Neutrophil (primary cell): ENCODE measurements around the gene PHLDB2.

Experiments used
- H3K27ac ChIP-seq: fragments of 200-600 bp; sonication (generic); 2 replicates; pipeline ENCODE4 v1.5.1; 2016; ENCODE audit warnings: mild to moderate bottlenecking, moderate library complexity
- H3K27me3 ChIP-seq: fragments of 200-600 bp; sonication (generic); 2 replicates; pipeline ENCODE4 v1.6.0; 2016; ENCODE audit warnings: mild to moderate bottlenecking
- H3K36me3 ChIP-seq: fragments of 200-600 bp; sonication (generic); 2 replicates; pipeline ENCODE4 v1.5.1; 2017
- H3K4me1 ChIP-seq, 2 experiments: fragments of 200-600 bp in 1 of 2; sonication (generic) in 1 of 2; 1 replicate in 1 of 2; 2 replicates in 1 of 2; pipeline versions ENCODE4 v1.5.1 to v1.6.1; 2013 to 2016; ENCODE audit warnings: low read depth in 1 of 2, low read length in 1 of 2, mild to moderate bottlenecking in 1 of 2, moderate library complexity in 1 of 2; ENCODE audit not compliant: control insufficient read depth in 1 of 2, insufficient read depth in 1 of 2
- H3K4me3 ChIP-seq, 2 experiments: fragments of 200-600 bp in 1 of 2; sonication (generic) in 1 of 2; 1 replicate in 1 of 2; 2 replicates in 1 of 2; pipeline ENCODE4 v1.5.1; 2013 to 2016; ENCODE audit warnings: low read depth in 1 of 2, low read length in 1 of 2, mild to moderate bottlenecking in 1 of 2, moderate library complexity in 1 of 2
- H3K9me3 ChIP-seq: fragments of 200-600 bp; sonication (generic); 2 replicates; pipeline ENCODE4 v1.5.1; 2016
- CTCF ChIP-seq: fragments of 200-600 bp; sonication (generic); IDR thresholded peaks from 2 replicates; pipeline ENCODE4 v1.5.1; 2016; ENCODE audit warnings: antibody characterized with exemption

The PHLDB2 gene

GRCh38 chr3:112005091-112005672 lies 146.1 kb downstream of the PHLDB2 start:
- TF ChIP-seq CTCF, result no peak
- H3K27ac ChIP-seq, result no peak overlapping the region
- no peaks in the 10 kb centered on the region for H3K4me1 ChIP-seq
- H3K27me3 ChIP-seq, result peaks cover 17% of the 10 kb centered on the region
- no peak overlapping the region for H3K4me3 ChIP-seq
- no peaks in the 10 kb centered on the region for H3K9me3 ChIP-seq
- H3K36me3 ChIP-seq, result no peaks in the 10 kb centered on the region

GRCh38 chr3:112007633-112008032 lies 148.6 kb downstream of the PHLDB2 start:
- TF ChIP-seq CTCF, result no peak
- Histone ChIP-seq H3K9me3 (no peaks in the 10 kb centered on the region), H3K36me3 (no peaks in the 10 kb centered on the region), H3K4me1 (no peaks in the 10 kb centered on the region), H3K27me3 (no peaks in the 10 kb centered on the region), H3K27ac (no peak overlapping the region), H3K4me3 (no peak overlapping the region)

GRCh38 chr3:112009670-112010069 lies 150.6 kb downstream of the PHLDB2 start:
- no peaks in the 10 kb centered on the region for H3K36me3 ChIP-seq
- H3K27me3 ChIP-seq, result no peaks in the 10 kb centered on the region
- no peak for TF ChIP-seq CTCF
- H3K4me1 ChIP-seq, result peaks cover 0 to 3% of the 10 kb centered on the region in 2 experiments
- no peaks in the 10 kb centered on the region for H3K9me3 ChIP-seq
- no peak overlapping the region for H3K4me3 ChIP-seq
- no peak overlapping the region for H3K27ac ChIP-seq

GRCh38 chr3:112010636-112011035 lies 151.6 kb downstream of the PHLDB2 start:
- no peak for TF ChIP-seq CTCF
- no peak overlapping the region for H3K27ac ChIP-seq
- peaks cover 0 to 3% of the 10 kb centered on the region in 2 experiments for H3K4me1 ChIP-seq
- no peaks in the 10 kb centered on the region for H3K9me3 ChIP-seq
- no peaks in the 10 kb centered on the region for H3K27me3 ChIP-seq
- H3K36me3 ChIP-seq, result no peaks in the 10 kb centered on the region
- no peak overlapping the region for H3K4me3 ChIP-seq

- TF ChIP-seq CTCF, result no peak
- no peaks in the 10 kb centered on the region for H3K27me3 ChIP-seq
- H3K4me3 ChIP-seq, result no peak overlapping the region
- H3K9me3 ChIP-seq, result no peaks in the 10 kb centered on the region
- H3K36me3 ChIP-seq, result no peaks in the 10 kb centered on the region
- peaks cover 0 to 3% of the 10 kb centered on the region in 2 experiments for H3K4me1 ChIP-seq
- H3K27ac ChIP-seq, result no peak overlapping the region
These were observed 152.4 kb downstream of the PHLDB2 start for GRCh38 chr3:112011376-112011940.
